MM.1S (cell line): ENCODE data around the gene IFT52.

Experiments used
- CTCF ChIP-seq: fragments of 300-600 bp; sonication (generic); IDR thresholded peaks from 2 replicates; pipeline ENCODE4 v1.5.1; 2016; ENCODE audit warnings: antibody characterized with exemption, low read length, mixed read lengths
- EZH2 ChIP-seq: fragments of 300-600 bp; sonication (generic); optimal IDR thresholded peaks from 2 replicates; pipeline ENCODE3; 2017; ENCODE audit warnings: low read depth, mild to moderate bottlenecking, antibody characterized with exemption, low read length, mixed read lengths

- TF ChIP-seq CTCF (no peak), EZH2 (no peak)
Observed at GRCh38 chr20:43554369-43554768, 36.4 kb upstream of the IFT52 start.
